Astrocyte of the cerebellum (primary cell): ENCODE data around the gene FRMD4A.
A peak's percentile ranks its signal among the peaks of the same experiment; 100 is the strongest.

ENCODE experiments used
- DNase-seq: peaks from one replicate; pipeline ENCODE4 v3.0.0-alpha.2; 2011; ENCODE audit warnings: low read depth
- H3K4me3 ChIP-seq: 2 replicates; pipeline ENCODE4 v1.5.1; 2011; ENCODE audit warnings: mild to moderate bottlenecking, low read depth, low read length, moderate library complexity
- in situ Hi-C: cut with HindIII; loops from 2 replicates; pipeline ENCODE4 v1.10.0; 2017; ENCODE audit warnings: low sequenced_read_pairs
- TF ChIP-seq, protein P1 (sequence below): IDR thresholded peaks from 2 replicates; pipeline ENCODE4 v1.5.1; 2012; ENCODE audit warnings: low read length, low read depth, moderate library complexity, mild to moderate bottlenecking; ENCODE audit errors: missing control alignments

Gene FRMD4A

DNA sequence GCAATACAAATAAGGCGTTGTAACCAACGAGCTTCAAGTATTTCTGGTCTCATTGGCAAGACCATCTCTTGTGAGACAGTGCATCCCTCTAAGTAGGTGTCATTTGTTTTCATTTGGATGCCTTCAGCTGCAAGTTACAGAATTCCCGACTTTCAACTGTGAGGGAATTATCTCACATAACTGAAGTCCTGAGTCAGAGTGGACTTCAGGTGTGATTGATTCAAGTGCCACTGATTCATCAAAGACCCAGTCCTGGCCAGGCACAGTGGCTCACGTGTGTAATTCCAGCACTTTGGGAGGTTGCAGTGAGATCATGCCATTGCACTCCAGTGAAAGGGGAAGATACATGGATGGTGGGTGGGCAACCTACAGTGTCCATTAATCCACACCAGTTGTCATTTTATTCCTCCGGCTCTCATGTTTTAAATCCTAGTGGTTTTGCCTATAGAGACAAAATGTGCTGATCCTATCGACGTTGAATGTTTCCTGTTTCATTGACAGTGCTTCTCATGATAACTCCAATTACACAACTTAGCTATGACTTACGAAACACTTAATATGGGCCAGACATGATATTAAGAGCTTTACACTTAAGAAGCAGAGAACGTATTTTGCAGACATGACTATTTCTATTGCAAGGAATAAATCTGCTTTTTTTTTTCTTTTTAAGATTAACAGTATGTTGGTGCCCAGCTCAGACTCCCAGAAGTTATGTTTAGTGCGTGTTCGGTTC lies 268.0 kb downstream of the FRMD4A start:
- in situ Hi-C loops, result no loop called here
- H3K4me3 ChIP-seq, result no peak overlapping the region
- TF ChIP-seq, protein P1, sequence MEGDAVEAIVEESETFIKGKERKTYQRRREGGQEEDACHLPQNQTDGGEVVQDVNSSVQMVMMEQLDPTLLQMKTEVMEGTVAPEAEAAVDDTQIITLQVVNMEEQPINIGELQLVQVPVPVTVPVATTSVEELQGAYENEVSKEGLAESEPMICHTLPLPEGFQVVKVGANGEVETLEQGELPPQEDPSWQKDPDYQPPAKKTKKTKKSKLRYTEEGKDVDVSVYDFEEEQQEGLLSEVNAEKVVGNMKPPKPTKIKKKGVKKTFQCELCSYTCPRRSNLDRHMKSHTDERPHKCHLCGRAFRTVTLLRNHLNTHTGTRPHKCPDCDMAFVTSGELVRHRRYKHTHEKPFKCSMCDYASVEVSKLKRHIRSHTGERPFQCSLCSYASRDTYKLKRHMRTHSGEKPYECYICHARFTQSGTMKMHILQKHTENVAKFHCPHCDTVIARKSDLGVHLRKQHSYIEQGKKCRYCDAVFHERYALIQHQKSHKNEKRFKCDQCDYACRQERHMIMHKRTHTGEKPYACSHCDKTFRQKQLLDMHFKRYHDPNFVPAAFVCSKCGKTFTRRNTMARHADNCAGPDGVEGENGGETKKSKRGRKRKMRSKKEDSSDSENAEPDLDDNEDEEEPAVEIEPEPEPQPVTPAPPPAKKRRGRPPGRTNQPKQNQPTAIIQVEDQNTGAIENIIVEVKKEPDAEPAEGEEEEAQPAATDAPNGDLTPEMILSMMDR, result no peak
- DNase-seq, result no peak

DNA sequence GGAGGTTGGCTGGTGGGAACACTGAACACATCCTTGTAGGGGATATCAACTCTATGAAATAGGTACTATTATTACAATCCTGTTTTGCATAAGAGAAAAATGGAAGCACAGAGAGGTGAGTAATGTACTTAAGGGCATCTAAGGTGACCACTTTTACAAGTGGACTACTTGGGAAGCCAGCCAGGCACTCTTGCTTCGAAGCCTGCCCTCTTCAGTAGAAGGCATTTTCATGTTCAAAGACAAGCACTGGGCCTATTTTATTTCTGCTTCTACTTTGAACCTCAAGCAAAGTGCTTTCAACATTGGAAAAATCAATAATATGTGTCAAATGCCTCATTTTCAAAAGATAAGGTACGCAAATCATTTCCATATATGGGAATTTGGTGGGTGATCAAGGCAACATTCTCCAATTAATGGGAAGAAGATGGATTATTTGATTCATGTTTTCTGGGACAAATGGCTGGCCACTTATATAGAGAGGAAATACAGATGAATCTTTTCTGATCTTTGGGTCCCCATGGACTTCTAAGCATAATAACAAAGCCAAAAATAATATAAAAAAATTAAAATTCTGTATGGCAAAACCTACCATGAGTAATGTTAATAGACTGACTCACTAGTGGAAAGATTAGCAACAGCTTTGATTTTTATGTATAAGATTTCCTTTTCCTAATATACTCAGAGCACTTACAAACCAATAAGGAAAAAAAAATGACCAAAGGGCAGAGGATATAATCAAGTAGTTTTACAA lies 270.2 kb downstream of the FRMD4A start:
- no peak overlapping the region for H3K4me3 ChIP-seq
- TF ChIP-seq, protein P1, result no peak
- no peak for DNase-seq
- in situ Hi-C loops, result no loop called here

GRCh38 chr10:14056610-14057332 lies 274.0 kb downstream of the FRMD4A start:
- DNase-seq, result peak; percentile 63
- TF ChIP-seq, protein P1, result no peak
- H3K4me3 ChIP-seq, result no peak overlapping the region
- in situ Hi-C loops, result no loop called here

GRCh38 chr10:14052931-14053330 lies 277.8 kb downstream of the FRMD4A start:
- TF ChIP-seq, protein P1, result no peak
- in situ Hi-C loops, result no loop called here
- DNase-seq, result no peak
- no peak overlapping the region for H3K4me3 ChIP-seq

DNA sequence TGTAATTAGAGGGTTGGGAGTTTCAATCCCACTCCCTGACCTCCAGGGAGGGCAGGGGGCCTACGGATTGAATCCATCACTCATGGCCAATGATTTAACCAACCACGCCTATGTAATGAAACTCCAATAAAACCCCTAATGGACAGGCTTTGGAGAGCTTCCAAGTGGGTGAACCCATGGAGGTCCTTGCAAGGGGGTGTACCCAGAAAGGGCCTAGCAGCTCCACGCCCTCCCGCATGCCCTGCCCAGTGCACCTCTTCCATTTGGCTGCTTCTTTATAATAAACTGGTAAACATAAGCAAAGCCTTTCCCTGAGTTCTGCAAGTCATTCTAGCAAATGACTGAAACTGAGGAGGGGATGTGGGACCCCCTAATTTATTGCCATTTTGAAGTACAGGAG lies 280.1 kb downstream of the FRMD4A start:
- H3K4me3 ChIP-seq, result no peak overlapping the region
- TF ChIP-seq, protein P1, result no peak
- no peak for DNase-seq
- in situ Hi-C loops, result no loop called here

DNA sequence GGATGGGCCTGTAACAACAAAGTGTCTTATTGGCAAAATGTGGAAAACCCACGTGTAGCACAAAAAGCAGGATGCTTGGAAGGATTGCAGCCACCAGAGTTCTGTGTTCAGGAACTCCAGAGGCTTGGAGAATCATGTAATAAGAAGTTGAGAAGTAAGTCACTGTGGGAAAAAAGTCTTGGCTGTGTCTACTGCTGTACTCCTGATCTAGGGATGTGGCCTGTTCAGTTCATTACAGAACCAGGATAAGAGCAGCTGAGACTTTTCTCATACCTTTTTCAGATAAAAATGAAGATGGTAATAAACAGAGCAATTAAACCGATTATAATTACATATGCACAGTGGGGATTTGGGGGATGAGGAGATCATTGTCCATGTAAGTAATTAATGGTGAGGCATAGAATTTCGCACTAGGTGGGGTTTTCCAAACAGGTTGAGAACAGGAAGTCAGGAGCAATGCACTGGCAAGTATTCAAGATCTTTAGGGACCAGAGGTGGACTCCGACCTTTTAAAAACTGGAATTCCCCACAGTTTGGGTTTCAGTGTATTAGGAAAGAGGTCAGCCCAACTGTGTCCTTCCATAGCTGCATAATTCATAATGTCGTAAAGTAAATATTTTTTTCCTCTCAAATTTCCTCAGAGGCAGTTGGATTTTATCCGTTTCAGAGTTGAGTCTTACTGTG lies 281.7 kb downstream of the FRMD4A start:
- H3K4me3 ChIP-seq, result no peak overlapping the region
- no peak for DNase-seq
- in situ Hi-C loops, result no loop called here
- TF ChIP-seq, protein P1, result no peak
